Breast epithelium (tissue), 3 donors: Measurements from ENCODE around the gene DCDC1.

Experiments used
- POLR2A ChIP-seq: fragments of 450-650 bp; IDR thresholded peaks from one replicate; pipeline ENCODE4 v1.6.1; 2016; ENCODE audit warnings: antibody characterized with exemption, mild to moderate bottlenecking, moderate library complexity
- POLR2AphosphoS5 ChIP-seq, 3 donors: sonication (generic); formaldehyde crosslinking; IDR thresholded peaks; one replicate each; pipeline ENCODE4 v1.6.1; 2017; ENCODE audit warnings: antibody characterized with exemption in 3 of 3
- TF ChIP-seq, protein P1 (sequence below), 3 donors: fragments of 450-650 bp; IDR thresholded peaks; one replicate each; pipeline ENCODE4 v1.5.1; 2016 to 2017; ENCODE audit warnings: antibody characterized with exemption in 3 of 3, mild to moderate bottlenecking in 3 of 3, moderate library complexity in 3 of 3

DNA sequence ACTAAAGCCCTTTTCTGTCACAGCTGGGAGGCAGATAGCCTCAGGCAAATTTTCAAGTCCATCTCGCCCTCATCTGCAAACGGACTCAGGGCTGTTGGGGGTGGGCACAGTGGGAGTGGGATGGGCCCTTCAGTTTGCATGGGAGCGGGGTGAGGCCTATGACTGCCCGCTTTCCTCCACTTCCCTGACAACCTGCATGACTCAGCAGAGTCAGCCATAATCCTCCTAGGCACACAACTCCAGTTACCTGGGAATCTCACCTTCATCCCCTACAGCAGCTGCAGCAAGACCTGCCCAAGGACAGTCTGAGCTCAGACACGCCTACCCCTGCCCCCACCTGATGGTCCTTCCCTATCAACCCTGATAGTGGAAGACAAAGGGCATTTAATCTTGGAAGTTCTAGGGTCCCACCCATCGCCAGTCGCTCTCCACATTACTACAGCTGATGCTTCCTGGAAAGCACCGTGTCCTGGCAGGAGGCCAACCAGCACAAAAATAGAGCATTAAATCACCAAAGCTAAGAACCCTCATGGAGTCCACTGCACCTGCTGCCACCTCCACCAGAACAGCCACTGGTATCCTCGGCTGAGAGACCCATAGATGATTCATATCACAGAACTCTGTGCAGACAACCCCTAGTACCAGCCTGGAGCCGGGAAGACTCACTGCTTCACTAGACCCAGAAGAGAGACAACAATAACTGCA lies 319.3 kb downstream of the DCDC1 start:
- TF ChIP-seq, protein P1, sequence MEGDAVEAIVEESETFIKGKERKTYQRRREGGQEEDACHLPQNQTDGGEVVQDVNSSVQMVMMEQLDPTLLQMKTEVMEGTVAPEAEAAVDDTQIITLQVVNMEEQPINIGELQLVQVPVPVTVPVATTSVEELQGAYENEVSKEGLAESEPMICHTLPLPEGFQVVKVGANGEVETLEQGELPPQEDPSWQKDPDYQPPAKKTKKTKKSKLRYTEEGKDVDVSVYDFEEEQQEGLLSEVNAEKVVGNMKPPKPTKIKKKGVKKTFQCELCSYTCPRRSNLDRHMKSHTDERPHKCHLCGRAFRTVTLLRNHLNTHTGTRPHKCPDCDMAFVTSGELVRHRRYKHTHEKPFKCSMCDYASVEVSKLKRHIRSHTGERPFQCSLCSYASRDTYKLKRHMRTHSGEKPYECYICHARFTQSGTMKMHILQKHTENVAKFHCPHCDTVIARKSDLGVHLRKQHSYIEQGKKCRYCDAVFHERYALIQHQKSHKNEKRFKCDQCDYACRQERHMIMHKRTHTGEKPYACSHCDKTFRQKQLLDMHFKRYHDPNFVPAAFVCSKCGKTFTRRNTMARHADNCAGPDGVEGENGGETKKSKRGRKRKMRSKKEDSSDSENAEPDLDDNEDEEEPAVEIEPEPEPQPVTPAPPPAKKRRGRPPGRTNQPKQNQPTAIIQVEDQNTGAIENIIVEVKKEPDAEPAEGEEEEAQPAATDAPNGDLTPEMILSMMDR (IDR thresholded peaks at IDR 0.05), result no peak
- TF ChIP-seq POLR2A (no peak), POLR2AphosphoS5 (IDR thresholded peaks at IDR 0.05) (no peak)
